Common myeloid progenitor, CD34-positive (primary cell): ENCODE measurements around the gene KCNIP3.

Source experiments
- CTCF ChIA-PET: fragments of 350-600 bp; sonication (Branson Sonifier 250); formaldehyde crosslinking; loops from one replicate; lab custom pipeline; 2021; ENCODE audit warnings: antibody characterized with exemption; lab: Charles Lee
- POLR2A ChIA-PET: fragments of 350-600 bp; sonication (Branson Sonifier 250); formaldehyde crosslinking; loops from one replicate; lab custom pipeline; 2021; ENCODE audit warnings: antibody characterized with exemption; lab: Charles Lee
- DNase-seq, 3 donors: peaks; one replicate each; pipeline versions ENCODE4 v3.0.0 to v3.0.0-alpha.2; 2013
- H3K27ac ChIP-seq, 2 experiments: 1 replicate in 1 of 2; 2 replicates in 1 of 2; pipeline ENCODE4 v1.7.0; 2013; ENCODE audit warnings: inconsistent platforms in 2 of 2, low read length in 2 of 2, mild to moderate bottlenecking in 2 of 2, low read depth in 1 of 2, moderate library complexity in 1 of 2; ENCODE audit not compliant: severe bottlenecking in 2 of 2, insufficient read depth in 1 of 2, poor library complexity in 1 of 2
- H3K27me3 ChIP-seq, 5 experiments: replicated peaks in 2 of 5; 1 replicate in 3 of 5; 2 replicates in 2 of 5; pipeline versions ENCODE4 v1.6.1 to v1.7.0; 2013; ENCODE audit warnings: low read length in 4 of 5, mild to moderate bottlenecking in 2 of 5, moderate library complexity in 2 of 5, inconsistent platforms in 1 of 5; ENCODE audit not compliant: insufficient read depth in 5 of 5, control insufficient read depth in 4 of 5
- H3K36me3 ChIP-seq, 4 experiments: 1 replicate in 2 of 4; 2 replicates in 2 of 4; pipeline versions ENCODE4 v1.6.1 to v1.7.0; 2013; ENCODE audit warnings: low read length in 3 of 4, control low read depth in 1 of 4, mild to moderate bottlenecking in 1 of 4; ENCODE audit not compliant: control insufficient read depth in 4 of 4, insufficient read depth in 4 of 4
- H3K4me1 ChIP-seq, 4 experiments: 1 replicate in 3 of 4; 2 replicates in 1 of 4; pipeline versions ENCODE4 v1.6.1 to v1.7.1; 2013; ENCODE audit warnings: low read length in 3 of 4, mild to moderate bottlenecking in 3 of 4, control low read depth in 1 of 4, inconsistent platforms in 1 of 4, moderate library complexity in 1 of 4; ENCODE audit not compliant: control insufficient read depth in 4 of 4, insufficient read depth in 4 of 4; ENCODE audit errors: control extremely low read depth in 1 of 4
- H3K4me3 ChIP-seq, 7 experiments: 1 replicate in 4 of 7; 2 replicates in 3 of 7; pipeline versions ENCODE4 v1.5.1 to v1.7.0; 2013; ENCODE audit warnings: mild to moderate bottlenecking in 7 of 7, low read length in 6 of 7, moderate library complexity in 6 of 7, inconsistent platforms in 2 of 7, low read depth in 2 of 7, control low read depth in 1 of 7; ENCODE audit not compliant: insufficient read depth in 4 of 7, control insufficient read depth in 1 of 7; ENCODE audit errors: extremely low read depth in 1 of 7
- H3K9me3 ChIP-seq, 5 experiments: 1 replicate in 4 of 5; 2 replicates in 1 of 5; pipeline versions ENCODE4 v1.6.1 to v1.7.1; 2013; ENCODE audit warnings: low read length in 4 of 5, mild to moderate bottlenecking in 2 of 5, inconsistent platforms in 1 of 5, low read depth in 1 of 5, moderate library complexity in 1 of 5; ENCODE audit not compliant: control insufficient read depth in 4 of 5, insufficient read depth in 2 of 5; ENCODE audit errors: control extremely low read depth in 1 of 5
- WGBS: methylation state at CpG from one replicate; pipeline ENCODE4 v1.1.5; 2013; ENCODE audit not compliant: insufficient coverage; 5-methylcytosine and 5-hydroxymethylcytosine counted together

The KCNIP3 gene

DNA sequence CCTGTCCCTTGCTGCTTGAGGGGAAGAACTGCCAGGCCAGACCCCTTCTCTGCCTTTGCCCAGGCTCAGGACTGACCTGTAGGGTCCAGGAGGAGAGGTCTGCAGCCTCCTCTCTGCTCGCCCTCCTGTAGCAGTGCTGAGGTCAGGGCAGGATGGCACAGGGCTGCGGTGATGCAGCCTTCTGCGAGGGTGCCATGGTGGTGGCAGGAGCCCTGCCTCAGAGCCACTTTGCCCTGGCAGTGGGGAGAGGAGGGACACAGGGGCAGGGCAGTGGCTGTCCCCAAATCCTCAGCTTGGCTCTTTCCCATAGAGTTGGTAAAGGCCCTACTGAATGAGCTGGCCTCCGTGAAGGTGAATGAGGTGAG is 22.0 kb upstream of the KCNIP3 start:
- no peaks in the 10 kb centered on the region for H3K9me3 ChIP-seq
- 100% methylated on average over 3 of the region's 4 CpGs for WGBS
- H3K4me1 ChIP-seq = peaks cover 0 to 26% (median 12%) of the 10 kb centered on the region in 4 experiments
- no peak overlapping the region for H3K4me3 ChIP-seq
- H3K27me3 ChIP-seq = no peaks in the 10 kb centered on the region
- H3K27ac ChIP-seq = no peak overlapping the region
- DNase-seq = no peak
- H3K36me3 ChIP-seq = no peaks in the 10 kb centered on the region
- POLR2A ChIA-PET = no interaction called here
- CTCF ChIA-PET = no interaction called here

DNA sequence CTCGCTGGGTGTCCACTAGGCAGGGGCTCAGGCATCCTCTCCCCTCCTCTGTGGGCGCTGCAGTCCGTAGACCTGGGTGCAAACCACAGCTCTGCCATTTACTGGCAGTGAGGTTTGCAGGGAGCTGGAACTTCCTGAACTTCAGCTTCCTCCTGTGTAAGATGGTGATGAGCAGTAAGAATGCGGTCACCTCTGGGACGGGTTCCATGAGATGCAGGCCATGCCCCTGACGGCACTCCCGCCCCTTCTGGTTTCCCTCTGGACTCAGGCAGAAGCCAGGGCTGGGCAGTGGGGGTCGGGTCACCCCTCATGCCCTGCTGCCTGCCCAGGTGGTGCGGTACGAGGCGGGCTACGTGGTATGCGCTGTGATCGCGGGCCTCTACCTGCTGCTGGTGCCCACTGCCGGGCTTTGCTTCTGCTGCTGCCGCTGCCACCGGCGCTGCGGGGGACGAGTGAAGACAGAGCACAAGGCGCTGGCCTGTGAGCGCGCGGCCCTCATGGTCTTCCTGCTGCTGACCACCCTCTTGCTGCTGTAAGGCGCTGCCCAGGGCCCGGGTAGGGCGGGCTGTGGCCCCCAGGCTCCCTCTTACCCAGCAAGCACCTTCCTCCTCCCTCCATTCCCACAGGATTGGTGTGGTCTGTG is 21.4 kb upstream of the KCNIP3 start:
- H3K4me1 ChIP-seq = peaks cover 0 to 26% (median 12%) of the 10 kb centered on the region in 4 experiments
- no peaks in the 10 kb centered on the region for H3K9me3 ChIP-seq
- peak in 2 of 3 donors; percentile 17 to 19 for DNase-seq
- POLR2A ChIA-PET = no interaction called here
- H3K27ac ChIP-seq = no peak overlapping the region
- WGBS = 86% methylated on average over 22 of the region's 28 CpGs
- H3K27me3 ChIP-seq = no peaks in the 10 kb centered on the region
- no peak overlapping the region for H3K4me3 ChIP-seq
- no peaks in the 10 kb centered on the region for H3K36me3 ChIP-seq
- CTCF ChIA-PET = no interaction called here

DNA sequence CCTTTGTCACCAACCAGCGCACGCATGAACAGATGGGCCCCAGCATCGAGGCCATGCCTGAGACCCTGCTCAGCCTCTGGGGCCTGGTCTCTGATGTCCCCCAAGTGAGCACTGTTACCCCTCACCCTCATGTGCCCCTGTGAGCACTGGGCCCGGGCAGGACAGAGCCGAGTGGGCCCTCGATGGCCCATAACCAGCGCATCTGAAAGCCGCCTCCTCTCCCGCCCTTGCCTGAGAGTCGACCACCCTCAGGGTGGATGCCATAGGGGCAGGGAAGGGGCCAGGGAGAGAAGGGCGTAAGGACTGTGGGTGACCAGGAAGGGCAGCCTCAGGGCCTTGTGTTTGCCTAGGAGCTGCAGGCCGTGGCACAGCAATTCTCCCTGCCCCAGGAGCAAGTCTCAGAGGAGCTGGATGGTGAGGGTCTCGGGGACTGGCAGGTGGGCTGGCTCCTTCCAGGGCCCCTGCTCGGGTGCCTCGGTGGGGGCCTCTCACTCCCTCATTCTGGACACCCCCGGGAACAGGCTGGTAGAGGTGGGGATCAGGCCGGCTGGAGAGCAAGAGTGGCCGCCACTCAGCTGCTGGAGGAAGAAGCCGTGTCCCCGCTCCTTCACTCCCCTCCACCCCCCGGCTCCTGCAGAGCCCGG is 20.8 kb upstream of the KCNIP3 start:
- Histone ChIP-seq H3K27ac (no peak overlapping the region), H3K9me3 (no peaks in the 10 kb centered on the region), H3K36me3 (no peaks in the 10 kb centered on the region), H3K4me1 (peaks cover 0 to 26% (median 12%) of the 10 kb centered on the region in 4 experiments), H3K27me3 (no peaks in the 10 kb centered on the region), H3K4me3 (no peak overlapping the region)
- CTCF ChIA-PET = no interaction called here
- no peak for DNase-seq
- WGBS = 96% methylated on average over 10 of the region's 22 CpGs
- POLR2A ChIA-PET = no interaction called here

DNA sequence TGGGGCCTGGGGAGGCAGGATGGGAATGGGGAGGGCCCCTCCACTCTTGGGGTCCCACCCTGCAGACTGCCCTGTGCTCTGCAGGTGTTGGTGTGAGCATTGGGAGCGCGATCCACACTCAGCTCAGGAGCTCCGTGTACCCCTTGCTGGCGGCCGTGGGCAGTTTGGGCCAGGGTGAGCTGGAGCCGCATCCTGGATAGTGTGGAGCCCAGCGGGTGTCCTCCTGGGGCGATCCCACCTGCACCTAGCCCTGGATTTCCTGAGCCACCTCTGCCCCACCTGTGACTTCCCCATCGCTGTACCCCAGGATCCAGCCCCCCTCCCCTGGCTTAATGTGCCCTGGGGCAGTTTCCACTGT is 20.3 kb upstream of the KCNIP3 start:
- DNase-seq = no peak
- H3K36me3 ChIP-seq = no peaks in the 10 kb centered on the region
- H3K27ac ChIP-seq = no peak overlapping the region
- WGBS = 100% methylated on average over 3 of the region's 9 CpGs
- H3K4me1 ChIP-seq = peaks cover 0 to 26% (median 12%) of the 10 kb centered on the region in 4 experiments
- no peaks in the 10 kb centered on the region for H3K27me3 ChIP-seq
- POLR2A ChIA-PET = no interaction called here
- H3K4me3 ChIP-seq = no peak overlapping the region
- H3K9me3 ChIP-seq = no peaks in the 10 kb centered on the region
- CTCF ChIA-PET = interaction anchor here (1.9 kb wide), 1 partner anchor 10 kb away, joined by 5 read pairs; no protein-coding TSS in a partner anchor

DNA sequence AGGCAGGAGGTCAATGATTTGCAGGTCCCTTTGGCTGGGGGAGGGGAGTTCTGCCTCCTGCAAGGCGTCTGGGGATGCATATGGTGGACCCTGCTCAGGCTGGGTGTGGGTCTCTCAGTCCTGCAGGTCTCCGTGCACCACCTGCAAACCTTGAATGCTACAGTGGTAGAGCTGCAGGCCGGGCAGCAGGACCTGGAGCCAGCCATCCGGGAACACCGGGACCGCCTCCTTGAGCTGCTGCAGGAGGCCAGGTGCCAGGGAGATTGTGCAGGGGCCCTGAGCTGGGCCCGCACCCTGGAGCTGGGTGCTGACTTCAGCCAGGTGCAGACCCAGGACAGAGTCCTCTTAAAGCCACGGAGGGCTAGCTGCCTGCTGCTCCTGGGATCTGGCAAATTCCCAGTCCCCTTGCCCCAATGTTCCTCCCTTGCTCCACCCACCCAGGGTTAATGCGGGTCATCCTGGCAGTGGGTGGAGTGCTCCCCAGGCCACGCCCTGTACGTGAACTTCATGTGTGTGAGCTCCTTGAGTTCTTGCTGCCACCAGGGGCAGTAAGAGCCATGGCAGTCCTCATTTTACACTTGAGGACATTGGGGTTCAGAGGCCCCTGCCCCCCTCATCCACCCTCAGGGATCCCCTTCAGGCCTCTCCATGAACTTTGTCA is 19.8 kb upstream of the KCNIP3 start:
- H3K9me3 ChIP-seq = no peaks in the 10 kb centered on the region
- no peak overlapping the region for H3K27ac ChIP-seq
- ChIA-PET POLR2A (no interaction called here), CTCF (interaction anchor here (1.9 kb wide), 1 partner anchor 11 kb away, joined by 5 read pairs; no protein-coding TSS in a partner anchor)
- H3K36me3 ChIP-seq = no peaks in the 10 kb centered on the region
- H3K4me1 ChIP-seq = peaks cover 0 to 26% (median 12%) of the 10 kb centered on the region in 4 experiments
- H3K27me3 ChIP-seq = no peaks in the 10 kb centered on the region
- no peak for DNase-seq
- no peak overlapping the region for H3K4me3 ChIP-seq
- WGBS = 97% methylated on average over 8 of the region's 11 CpGs

DNA sequence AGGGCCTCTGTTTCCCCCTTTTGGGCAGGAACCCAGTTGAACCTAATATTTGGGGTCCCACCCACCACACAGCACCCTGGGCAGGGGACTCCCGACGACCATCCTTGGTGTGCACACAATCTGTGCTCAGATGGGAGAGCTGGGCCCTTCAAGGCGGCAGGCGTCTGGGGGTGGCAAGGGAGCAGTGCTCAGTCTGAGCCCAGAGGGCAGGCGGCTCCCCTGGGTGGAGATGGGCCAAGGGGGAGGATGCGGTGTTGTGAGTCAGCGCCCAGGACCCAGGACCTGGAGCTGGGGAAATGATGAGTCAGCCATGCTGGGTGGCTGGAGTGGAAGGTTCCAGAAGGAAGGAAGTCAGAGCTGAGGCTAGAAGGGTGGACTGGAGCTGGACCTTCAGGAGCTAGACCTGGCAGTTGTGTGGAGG is 19.1 kb upstream of the KCNIP3 start:
- Histone ChIP-seq H3K4me3 (no peak overlapping the region), H3K36me3 (no peaks in the 10 kb centered on the region), H3K27ac (no peak overlapping the region), H3K27me3 (no peaks in the 10 kb centered on the region), H3K4me1 (peaks cover 0 to 26% (median 11%) of the 10 kb centered on the region in 4 experiments), H3K9me3 (no peaks in the 10 kb centered on the region)
- DNase-seq = no peak
- 100% methylated on average over 4 of the region's 7 CpGs for WGBS
- CTCF ChIA-PET = interaction anchor here (1.9 kb wide), 1 partner anchor 11 kb away, joined by 5 read pairs; no protein-coding TSS in a partner anchor
- POLR2A ChIA-PET = no interaction called here
